Measurements from ENCODE around the gene STARD13. TPM values are rescaled to one million over a fixed set of nuclear protein-coding genes. Genes with fewer than 3 reads are reported as not detected.

STARD13 gene
- total RNA-seq, 1 donor from 2014 or later: 2.0 TPM

- H3K79me2 ChIP-seq (ENCODE audit: low read depth): no peaks in the 10 kb centered on the region
- no peak overlapping the region for H3K27ac Mint-ChIP-seq
- H3K4me3 Mint-ChIP-seq: no peak overlapping the region
- peaks cover 1% of the 10 kb centered on the region for H3K9me3 Mint-ChIP-seq
- no peak overlapping the region for H3K27ac ChIP-seq
- no peaks in the 10 kb centered on the region for H3K27me3 Mint-ChIP-seq (ENCODE audit: insufficient read depth, low read depth)
- TF ChIP-seq CTCF (IDR thresholded peaks at IDR 0.05) (no peak), EZH2phosphoT487 (IDR thresholded peaks at IDR 0.05) (no peak), EZH2 (IDR thresholded peaks at IDR 0.05) (no peak)
- no peak for DNase-seq (ENCODE audit: low spot score)
- H3K4me2 ChIP-seq: no peak overlapping the region
- H3K4me1 Mint-ChIP-seq: peaks cover 16% of the 10 kb centered on the region
- no peak overlapping the region for H3K9ac ChIP-seq
- H2AFZ ChIP-seq (replicated peaks): no peak overlapping the region
- no peak overlapping the region for H3K4me3 ChIP-seq
- no peaks in the 10 kb centered on the region for H3K27me3 ChIP-seq
- H3F3A ChIP-seq (ENCODE audit: low read depth): no peaks in the 10 kb centered on the region
- no peaks in the 10 kb centered on the region for H4K20me1 ChIP-seq (ENCODE audit: low read depth)
- peaks cover 7% of the 10 kb centered on the region for H3K4me1 ChIP-seq
- H3K36me3 ChIP-seq: no peaks in the 10 kb centered on the region
- no peaks in the 10 kb centered on the region for H3K36me3 Mint-ChIP-seq
- H3K9me3 ChIP-seq (ENCODE audit: low read depth): no peaks in the 10 kb centered on the region
Measured at GRCh38 chr13:33290421-33290965, 4.9 kb upstream of the STARD13 start.

GRCh38 chr13:33289966-33290365, 4.4 kb upstream of the STARD13 start:
- TF ChIP-seq CTCF (IDR thresholded peaks at IDR 0.05): no peak
- no peak for TF ChIP-seq EZH2 (IDR thresholded peaks at IDR 0.05)
- no peak for TF ChIP-seq EZH2phosphoT487 (IDR thresholded peaks at IDR 0.05)
- no peaks in the 10 kb centered on the region for H3K27me3 Mint-ChIP-seq (ENCODE audit: insufficient read depth, low read depth)
- Histone ChIP-seq H2AFZ (replicated peaks) (no peak overlapping the region), H4K20me1 (ENCODE audit: low read depth) (no peaks in the 10 kb centered on the region), H3K79me2 (ENCODE audit: low read depth) (no peaks in the 10 kb centered on the region), H3K4me1 (peaks cover 8% of the 10 kb centered on the region), H3K4me2 (no peak overlapping the region), H3K27ac (no peak overlapping the region), H3K36me3 (no peaks in the 10 kb centered on the region), H3K4me3 (no peak overlapping the region), H3F3A (ENCODE audit: low read depth) (no peaks in the 10 kb centered on the region), H3K9ac (no peak overlapping the region), H3K9me3 (ENCODE audit: low read depth) (no peaks in the 10 kb centered on the region), H3K27me3 (no peaks in the 10 kb centered on the region)
- no peaks in the 10 kb centered on the region for H3K9me3 Mint-ChIP-seq
- no peaks in the 10 kb centered on the region for H3K36me3 Mint-ChIP-seq
- peaks cover 21% of the 10 kb centered on the region for H3K4me1 Mint-ChIP-seq
- H3K27ac Mint-ChIP-seq: no peak overlapping the region
- no peak for DNase-seq (ENCODE audit: low spot score)
- H3K4me3 Mint-ChIP-seq: no peak overlapping the region

GRCh38 chr13:33287142-33287882, 1.8 kb upstream of the STARD13 start:
- Histone ChIP-seq H3K27me3 (no peaks in the 10 kb centered on the region), H4K20me1 (ENCODE audit: low read depth) (no peaks in the 10 kb centered on the region), H3K79me2 (ENCODE audit: low read depth) (no peaks in the 10 kb centered on the region), H3K4me3 (no peak overlapping the region), H3K4me1 (peaks cover 12% of the 10 kb centered on the region), H2AFZ (replicated peaks) (peak overlapping the region; percentile 50), H3K9me3 (ENCODE audit: low read depth) (no peaks in the 10 kb centered on the region), H3K36me3 (no peaks in the 10 kb centered on the region), H3K27ac (no peak overlapping the region), H3K4me2 (no peak overlapping the region), H3K9ac (no peak overlapping the region), H3F3A (ENCODE audit: low read depth) (no peaks in the 10 kb centered on the region)
- DNase-seq (ENCODE audit: low spot score): no peak
- Mint-ChIP-seq H3K27me3 (ENCODE audit: insufficient read depth, low read depth) (no peaks in the 10 kb centered on the region), H3K27ac (no peak overlapping the region), H3K9me3 (no peaks in the 10 kb centered on the region), H3K36me3 (no peaks in the 10 kb centered on the region), H3K4me1 (peaks cover 33% of the 10 kb centered on the region), H3K4me3 (no peak overlapping the region)
- no peak for TF ChIP-seq EZH2phosphoT487 (IDR thresholded peaks at IDR 0.05)
- TF ChIP-seq EZH2 (IDR thresholded peaks at IDR 0.05): no peak
- no peak for TF ChIP-seq CTCF (IDR thresholded peaks at IDR 0.05)
